ENCODE data around the gene SPATA19.

The SPATA19 gene

GRCh38 chr11:133815636-133816035, 29.7 kb downstream of the SPATA19 start:
- DNase-seq (ENCODE audit: low spot score), result no peak
- in situ Hi-C loops (cut with MboI; ENCODE audit: low pct_unique_long_range_greater_than_20kb, low sequenced_read_pairs, unreplicated experiment), result loop anchor here (25.0 kb wide), 1 partner anchor 678 kb away; no protein-coding TSS in a partner anchor
- TF ChIP-seq CTCF (IDR thresholded peaks at IDR 0.05; ENCODE audit: extremely low read depth, insufficient read depth, missing control alignments), result no peak

- TF ChIP-seq CTCF (IDR thresholded peaks at IDR 0.05; ENCODE audit: extremely low read depth, insufficient read depth, missing control alignments), result no peak
- in situ Hi-C loops (cut with MboI; ENCODE audit: low pct_unique_long_range_greater_than_20kb, low sequenced_read_pairs, unreplicated experiment), result loop anchor here (25.0 kb wide), 1 partner anchor 677 kb away; no protein-coding TSS in a partner anchor
- no peak for DNase-seq (ENCODE audit: low spot score)
These were observed 30.7 kb downstream of the SPATA19 start for GRCh38 chr11:133814588-133815100.

- no peak for DNase-seq (ENCODE audit: low spot score)
- in situ Hi-C loops (cut with MboI; ENCODE audit: low pct_unique_long_range_greater_than_20kb, low sequenced_read_pairs, unreplicated experiment), result loop anchor here (25.0 kb wide), 1 partner anchor 675 kb away; no protein-coding TSS in a partner anchor
- TF ChIP-seq CTCF (IDR thresholded peaks at IDR 0.05; ENCODE audit: extremely low read depth, insufficient read depth, missing control alignments), result no peak
These were observed 33.2 kb downstream of the SPATA19 start for GRCh38 chr11:133811850-133812685.

- DNase-seq (ENCODE audit: low spot score), result no peak
- no peak for TF ChIP-seq CTCF (IDR thresholded peaks at IDR 0.05; ENCODE audit: extremely low read depth, insufficient read depth, missing control alignments)
- in situ Hi-C loops (cut with MboI; ENCODE audit: low pct_unique_long_range_greater_than_20kb, low sequenced_read_pairs, unreplicated experiment), result loop anchor here (25.0 kb wide), 1 partner anchor 673 kb away; no protein-coding TSS in a partner anchor
These were observed 34.5 kb downstream of the SPATA19 start for GRCh38 chr11:133810766-133811165.

- TF ChIP-seq CTCF (IDR thresholded peaks at IDR 0.05; ENCODE audit: extremely low read depth, insufficient read depth, missing control alignments), result no peak
- in situ Hi-C loops (cut with MboI; ENCODE audit: low pct_unique_long_range_greater_than_20kb, low sequenced_read_pairs, unreplicated experiment), result loop anchor here (25.0 kb wide), 1 partner anchor 673 kb away; no protein-coding TSS in a partner anchor
- DNase-seq (ENCODE audit: low spot score), result no peak
These were observed 35.5 kb downstream of the SPATA19 start for GRCh38 chr11:133809569-133810491.

Data from GM13977 (cell line).